Stimulated activated CD4-positive, alpha-beta T cell treated with anti-CD3 and anti-CD28 coated beads, Interleukin-1b, Interleukin-23, amount 100 ng/mL, for 24 hours (primary cell): ENCODE measurements around the gene OLIG1.

Experiments used
- DNase-seq, 4 experiments: peaks; one replicate each; pipeline ENCODE4 v3.0.0-alpha.2; 2020; ENCODE audit warnings: low read depth in 4 of 4, low spot score in 1 of 4

The OLIG1 gene

DNA sequence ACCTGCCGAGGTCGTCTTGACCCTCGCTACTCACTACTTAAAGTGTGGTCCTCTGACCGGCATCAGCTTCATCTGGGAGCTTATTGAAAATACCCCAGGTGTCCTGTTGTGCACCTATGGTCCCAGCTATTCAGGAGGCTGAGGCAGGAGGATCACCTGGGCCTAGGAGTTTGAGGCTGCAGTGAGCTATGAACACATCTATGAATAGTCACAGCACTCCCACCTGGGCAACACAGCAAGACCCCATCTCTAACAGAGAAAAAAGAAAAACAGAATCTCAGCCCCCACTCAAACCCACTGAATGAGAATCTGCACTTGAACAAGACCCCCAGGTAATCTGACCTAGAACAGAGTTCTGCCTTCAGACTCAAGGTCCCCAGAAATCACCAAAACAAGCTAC lies 8.7 kb upstream of the OLIG1 start:
- DNase-seq, result no peak

DNA sequence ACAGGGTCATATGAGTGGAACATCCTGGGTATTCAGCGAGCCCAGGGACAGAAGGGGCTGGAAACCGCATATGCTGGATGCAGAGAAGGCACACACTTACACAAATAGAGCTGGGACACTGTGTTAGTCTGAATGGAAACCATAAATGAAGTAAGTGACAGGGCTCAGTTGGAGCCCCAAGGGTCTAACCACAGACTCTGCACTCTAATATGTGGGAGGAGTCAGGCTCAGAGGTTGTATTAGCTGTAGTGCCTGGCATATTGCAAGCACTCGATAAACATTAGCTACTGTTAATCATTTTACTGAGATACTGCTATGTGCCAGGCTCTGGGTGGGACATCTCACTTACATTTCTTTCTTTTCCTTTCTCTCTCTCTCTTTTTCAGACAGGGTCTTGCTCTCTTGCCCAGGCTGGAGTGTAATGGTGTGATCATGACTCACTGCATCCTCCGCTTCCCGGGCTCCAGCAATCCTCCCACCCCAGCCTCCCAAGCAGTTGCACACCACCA lies 6.5 kb upstream of the OLIG1 start:
- no peak for DNase-seq

DNA sequence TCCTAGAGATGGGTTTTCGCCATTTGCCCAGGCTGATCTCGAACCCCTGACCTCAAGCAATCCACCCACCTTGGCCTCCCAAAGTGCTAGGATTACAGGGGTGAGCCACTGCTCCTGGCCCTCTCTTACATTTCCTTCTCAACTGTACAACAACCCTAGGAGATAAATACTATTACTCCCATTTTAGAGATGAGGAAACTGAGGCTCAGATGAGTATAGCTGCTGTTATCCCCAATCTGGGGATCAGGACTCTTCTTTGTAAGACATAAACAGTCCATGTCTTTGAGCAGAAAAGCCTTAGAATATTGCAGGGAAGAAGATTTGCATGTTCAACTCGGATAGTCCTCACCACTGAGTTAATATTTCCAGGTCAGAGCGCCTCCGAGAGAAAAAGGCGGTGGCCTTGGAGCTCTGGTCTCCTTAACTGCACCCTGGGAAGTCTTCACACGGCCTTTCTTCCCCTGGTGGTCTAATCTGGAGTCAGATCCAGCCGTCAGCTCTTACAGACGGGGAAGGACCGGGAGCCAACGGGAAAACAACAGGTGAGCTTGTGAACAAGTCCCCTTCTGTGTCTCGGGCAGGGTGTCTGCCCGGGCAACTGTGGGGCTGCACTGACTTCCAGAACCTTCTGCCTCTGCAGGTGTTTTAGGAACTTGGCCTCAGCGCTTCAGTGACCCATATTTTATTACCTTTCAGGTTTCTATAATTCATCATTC lies 5.9 kb upstream of the OLIG1 start:
- DNase-seq, result no peak

DNA sequence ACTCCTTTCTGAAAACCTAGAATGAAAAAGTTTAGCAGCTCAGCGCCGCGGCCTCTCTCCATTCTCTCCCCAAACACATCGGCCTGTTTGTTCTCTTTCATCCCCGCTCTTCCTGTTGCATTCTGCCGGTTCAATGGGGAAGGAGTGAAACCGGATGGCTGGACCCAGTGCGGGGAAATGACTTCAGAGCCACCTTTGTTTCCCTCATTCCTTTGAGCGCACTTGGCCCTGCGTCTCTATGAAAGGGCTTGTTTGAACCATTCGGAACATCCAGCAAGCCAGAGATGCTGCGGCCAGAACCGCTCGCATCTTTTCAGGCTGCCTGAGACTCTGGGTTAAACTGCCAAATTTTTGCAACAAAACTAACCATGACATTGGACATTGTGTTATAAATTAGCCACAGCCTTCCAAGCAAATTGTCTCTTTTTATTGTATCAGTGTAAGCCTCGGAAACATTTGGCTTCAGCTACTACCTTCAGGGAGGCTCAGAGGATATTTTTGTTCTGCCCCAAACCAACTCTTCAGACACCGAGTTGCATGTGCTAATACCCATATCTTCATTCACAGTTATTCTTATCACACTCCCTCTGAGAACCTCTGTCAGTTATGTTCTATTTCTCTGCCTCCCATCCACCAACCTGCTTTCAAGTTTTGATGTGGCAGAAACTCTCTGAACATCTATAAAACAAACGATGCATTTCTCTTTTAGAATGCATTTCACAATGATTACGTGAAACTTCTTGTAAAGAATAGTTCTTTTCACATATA lies 5.1 kb upstream of the OLIG1 start:
- DNase-seq, result no peak

DNA sequence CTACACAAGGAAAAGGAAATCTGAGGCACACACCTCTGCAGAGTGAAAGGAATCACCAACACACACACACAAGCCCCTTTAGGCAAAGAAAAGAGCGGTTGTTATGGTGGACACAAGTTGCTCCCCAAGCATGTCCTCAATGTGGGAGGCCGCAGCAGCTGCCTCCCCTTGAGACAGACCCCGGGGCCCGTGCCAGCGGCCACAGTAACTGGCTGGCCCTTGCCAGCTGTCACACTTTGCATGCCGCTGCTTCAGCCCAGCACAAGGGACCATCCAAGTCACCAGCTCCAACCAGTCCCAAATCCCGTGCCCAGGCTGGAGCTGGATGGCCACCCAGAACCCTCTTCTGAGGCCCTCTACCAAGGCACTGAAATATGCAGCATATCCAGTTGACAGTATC lies 2.9 kb upstream of the OLIG1 start:
- DNase-seq, result no peak

DNA sequence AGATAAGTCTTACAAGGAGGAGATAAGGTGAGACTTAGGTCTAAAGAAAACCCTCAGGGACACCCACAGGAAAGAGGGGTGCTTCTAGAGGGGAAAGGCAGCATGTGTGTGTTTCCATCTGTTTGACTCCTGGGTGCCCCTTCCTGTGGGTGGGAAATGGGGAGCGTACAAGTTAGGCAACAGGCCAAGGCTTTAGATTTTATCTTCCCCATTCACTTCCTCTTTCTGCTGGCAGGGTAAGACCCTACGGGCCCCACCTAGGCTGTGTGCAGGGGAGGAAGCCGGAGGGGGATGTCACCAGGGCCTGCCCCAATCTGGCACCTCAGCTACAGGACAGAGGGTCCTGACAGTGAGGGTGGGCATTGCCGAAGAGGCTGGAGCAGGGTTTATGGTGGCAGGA lies 2.5 kb upstream of the OLIG1 start:
- DNase-seq, result no peak

DNA sequence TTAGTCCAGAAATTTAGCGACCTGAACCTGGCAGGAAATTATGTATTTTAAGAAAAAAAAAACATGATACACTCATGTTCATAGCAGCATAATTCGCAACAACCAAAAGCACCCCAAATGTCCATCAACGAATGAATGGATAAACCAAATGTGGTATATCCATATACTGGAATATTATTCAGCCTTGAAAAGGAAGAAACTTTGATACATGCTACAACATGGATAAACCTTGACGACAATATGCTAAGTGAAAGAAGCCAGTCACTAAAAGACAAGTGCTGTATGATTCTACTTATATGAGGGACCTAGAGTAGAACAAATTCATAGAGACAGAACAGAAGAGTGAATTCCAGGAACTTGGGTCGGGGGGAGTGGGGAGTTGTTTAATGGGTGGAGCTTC lies 698 bp upstream of the OLIG1 start:
- DNase-seq, result no peak

DNA sequence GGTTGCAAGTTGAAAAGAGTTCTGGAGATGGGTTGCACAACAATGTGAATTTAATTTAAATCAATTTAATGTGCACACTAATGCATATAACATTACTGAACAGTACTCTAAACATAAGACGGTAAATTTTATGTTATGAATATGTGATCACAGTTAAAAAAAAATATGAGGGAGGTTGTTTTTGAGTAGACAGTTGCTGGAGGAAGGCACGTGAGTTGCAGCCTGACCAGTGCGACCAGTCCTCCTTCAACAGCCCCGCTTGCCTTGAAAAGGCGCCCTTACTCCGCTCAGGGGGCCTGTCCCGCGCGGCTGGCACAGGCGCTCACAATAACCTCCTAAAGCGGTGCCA lies 322 bp upstream of the OLIG1 start:
- DNase-seq, result no peak

DNA sequence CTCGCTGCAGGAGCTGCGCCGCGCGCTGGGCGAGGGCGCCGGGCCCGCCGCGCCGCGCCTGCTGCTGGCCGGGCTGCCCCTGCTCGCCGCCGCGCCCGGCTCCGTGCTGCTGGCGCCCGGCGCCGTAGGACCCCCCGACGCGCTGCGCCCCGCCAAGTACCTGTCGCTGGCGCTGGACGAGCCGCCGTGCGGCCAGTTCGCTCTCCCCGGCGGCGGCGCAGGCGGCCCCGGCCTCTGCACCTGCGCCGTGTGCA lies 730 bp downstream of the OLIG1 start:
- no peak for DNase-seq

DNA sequence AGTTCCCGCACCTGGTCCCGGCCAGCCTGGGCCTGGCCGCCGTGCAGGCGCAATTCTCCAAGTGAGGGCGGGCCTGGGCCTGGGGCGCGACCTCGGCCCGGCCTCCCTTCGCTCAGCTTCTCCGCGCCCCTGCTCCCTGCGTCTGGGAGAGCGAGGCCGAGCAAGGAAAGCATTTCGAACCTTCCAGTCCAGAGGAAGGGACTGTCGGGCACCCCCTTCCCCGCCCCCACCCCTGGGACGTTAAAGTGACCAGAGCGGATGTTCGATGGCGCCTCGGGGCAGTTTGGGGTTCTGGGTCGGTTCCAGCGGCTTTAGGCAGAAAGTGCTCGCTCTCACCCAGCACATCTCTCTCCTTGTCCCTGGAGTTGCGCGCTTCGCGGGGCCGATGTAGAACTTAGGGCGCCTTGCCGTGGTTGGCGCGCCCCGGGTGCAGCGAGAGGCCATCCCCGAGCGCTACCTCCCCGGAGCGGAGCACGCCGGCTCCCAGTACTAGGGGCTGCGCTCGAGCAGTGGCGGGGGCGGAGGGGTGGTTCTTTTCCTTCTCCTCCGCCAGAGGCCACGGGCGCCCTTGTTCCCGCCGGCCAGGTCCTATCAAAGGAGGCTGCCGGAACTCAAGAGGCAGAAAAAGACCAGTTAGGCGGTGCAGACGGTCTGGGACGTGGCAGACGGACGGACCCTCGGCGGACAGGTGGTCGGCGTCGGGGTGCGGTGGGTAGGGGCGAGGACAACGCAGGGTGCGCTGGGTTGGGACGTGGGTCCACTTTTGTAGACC lies 1.2 kb downstream of the OLIG1 start:
- DNase-seq, result peak in 1 of 4 experiments; percentile 7

DNA sequence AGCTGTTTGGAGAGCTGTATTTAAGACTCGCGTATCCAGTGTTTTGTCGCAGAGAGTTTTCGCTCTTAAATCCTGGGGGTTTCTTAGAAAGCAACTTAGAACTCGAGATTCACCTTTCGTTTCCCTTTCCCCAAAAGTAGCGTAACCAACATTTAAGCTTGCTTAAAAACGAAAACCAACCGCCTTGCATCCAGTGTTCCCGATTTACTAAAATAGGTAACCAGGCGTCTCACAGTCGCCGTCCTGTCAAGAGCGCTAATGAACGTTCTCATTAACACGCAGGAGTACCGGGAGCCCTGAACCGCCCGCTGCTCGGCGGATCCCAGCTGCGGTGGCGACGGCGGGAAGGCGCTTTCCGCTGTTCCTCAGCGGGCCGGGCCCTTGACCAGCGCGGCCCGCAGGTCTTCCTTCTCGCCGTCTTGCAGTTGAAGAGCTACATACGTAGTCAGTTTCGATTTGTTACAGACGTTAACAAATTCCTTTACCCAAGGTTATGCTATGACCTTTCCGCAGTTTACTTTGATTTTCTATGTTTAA lies 1.9 kb downstream of the OLIG1 start:
- DNase-seq, result no peak

DNA sequence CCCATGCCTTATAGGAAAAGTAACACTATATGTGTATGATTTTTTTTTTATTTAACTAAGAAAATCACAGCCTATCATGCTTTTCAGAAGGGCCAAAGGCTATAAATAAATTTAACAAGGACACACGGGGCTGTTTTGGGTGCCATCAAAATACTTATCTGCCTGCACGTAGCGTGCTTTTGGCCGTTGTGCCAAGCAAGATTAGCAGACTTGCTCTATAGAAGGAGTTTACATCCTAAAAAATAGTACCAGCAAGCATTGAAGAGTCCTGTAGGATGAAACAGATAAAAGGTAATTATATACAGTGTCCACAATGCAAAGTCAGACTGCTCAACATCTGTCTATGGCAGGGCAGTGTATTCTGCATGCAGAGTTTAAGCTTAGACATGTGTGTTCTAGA lies 3.7 kb downstream of the OLIG1 start:
- DNase-seq, result no peak

DNA sequence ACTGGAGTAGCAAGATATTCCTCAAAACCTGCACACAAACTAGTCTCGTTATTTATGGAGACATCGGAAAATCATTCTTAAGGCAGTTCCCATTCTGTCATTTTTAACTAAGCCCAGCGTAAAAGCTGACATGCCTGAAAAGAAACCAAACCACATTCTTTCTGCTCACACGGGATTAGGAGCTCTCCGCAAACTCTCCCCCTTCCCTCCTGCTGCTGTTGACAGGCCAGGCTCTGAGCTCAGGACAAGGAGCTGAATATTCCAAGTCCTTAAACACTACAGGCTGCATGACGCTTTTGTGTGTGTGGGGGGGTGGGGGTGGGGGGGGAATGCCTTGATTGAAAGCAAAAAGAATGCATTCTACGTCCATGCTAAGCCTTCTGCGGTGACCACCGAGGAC lies 5.2 kb downstream of the OLIG1 start:
- no peak for DNase-seq

DNA sequence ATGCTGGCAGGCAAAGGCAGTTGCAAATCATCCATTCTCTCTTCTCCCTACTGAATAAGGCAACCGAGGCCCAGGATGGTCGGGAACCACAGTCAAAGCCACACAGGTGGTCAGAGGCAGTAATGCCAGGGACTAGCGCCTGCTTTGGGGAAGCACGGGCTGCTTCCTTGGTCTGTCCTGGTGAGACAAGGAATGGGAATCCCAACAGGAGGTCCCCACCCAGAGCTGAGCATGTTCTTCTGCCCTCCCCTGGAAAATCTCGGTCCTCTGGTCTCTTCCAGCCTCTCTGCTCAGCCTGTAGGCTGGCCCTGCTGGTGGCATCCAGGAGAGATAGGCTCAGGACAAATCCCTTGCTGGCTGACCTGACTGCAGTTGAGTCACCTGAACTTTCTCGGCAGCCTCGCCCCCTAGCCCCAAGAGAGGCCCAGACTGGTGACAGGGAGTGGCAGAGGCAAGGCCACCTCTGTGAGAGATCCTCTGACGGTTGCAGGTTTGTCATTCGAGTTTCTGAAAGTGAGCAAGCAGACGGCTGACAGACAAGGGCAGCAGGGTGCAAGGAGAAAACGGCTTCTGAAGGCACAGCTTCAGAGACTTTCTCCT lies 5.8 kb downstream of the OLIG1 start:
- no peak for DNase-seq

DNA sequence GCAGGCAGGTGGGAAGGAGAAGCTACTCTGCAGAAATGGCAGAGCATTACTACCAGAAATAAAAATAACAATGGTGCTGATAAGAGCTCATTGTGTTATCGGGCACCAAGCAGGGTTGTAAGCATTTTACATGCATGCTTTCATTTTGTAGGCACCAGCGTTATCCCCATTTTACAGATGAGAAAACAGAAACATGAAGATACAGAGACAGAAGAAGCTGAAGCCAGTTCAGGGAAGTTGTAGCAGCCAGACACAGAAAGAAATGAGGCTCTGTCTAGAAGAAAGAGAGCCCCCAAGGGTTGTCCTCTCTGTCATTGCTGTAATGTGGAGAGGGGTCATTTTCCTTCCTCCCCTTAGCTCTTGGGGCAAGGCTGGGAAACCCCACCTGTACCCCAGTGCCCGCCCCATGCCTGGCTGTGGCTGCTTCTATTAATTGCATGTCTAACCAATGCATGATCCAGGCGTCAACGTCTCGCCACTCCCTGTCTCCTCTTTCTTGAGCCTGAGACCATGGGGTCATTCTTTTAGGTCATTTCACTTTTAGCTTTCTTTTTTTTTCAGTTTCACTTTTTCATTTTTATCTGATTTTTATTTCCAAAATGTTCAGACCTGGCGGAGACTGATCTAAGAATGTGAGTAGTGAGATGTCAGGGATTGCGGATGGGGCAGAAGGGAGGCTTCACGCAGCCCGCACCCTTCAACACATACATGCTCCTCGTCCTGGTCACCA lies 6.8 kb downstream of the OLIG1 start:
- no peak for DNase-seq

DNA sequence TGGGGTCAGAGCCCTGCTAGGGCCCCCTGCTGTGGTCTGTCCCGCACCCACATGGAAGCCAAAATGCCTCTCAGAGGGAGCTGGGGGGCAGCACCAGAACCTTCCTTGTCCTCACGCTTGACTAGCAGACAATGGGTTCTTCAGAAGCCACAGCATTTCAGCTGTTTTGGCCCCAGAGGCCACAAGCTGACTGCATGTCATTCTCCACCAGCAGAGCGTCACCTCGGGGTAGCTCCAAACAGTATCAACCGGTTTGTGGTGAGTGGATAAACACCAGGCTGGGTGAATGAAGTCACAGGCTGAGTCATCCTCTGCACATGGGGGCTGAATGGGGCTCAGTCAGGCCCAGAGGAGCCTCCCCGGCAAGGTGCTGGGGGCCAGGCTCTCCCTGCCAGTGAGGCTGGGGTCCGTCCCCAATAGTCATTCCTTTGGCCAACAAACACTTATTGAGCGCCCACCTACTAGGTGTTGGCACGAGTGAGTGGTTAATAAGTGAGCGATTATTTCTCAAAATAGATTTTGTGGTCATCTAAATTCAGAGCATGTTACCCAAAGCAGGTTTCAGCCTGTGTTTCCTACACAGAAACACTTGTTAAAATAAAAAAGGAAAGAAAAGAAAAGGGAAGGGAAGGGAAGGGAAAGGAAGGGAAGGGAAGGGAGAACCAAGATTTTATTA lies 9.1 kb downstream of the OLIG1 start:
- DNase-seq, result no peak

DNA sequence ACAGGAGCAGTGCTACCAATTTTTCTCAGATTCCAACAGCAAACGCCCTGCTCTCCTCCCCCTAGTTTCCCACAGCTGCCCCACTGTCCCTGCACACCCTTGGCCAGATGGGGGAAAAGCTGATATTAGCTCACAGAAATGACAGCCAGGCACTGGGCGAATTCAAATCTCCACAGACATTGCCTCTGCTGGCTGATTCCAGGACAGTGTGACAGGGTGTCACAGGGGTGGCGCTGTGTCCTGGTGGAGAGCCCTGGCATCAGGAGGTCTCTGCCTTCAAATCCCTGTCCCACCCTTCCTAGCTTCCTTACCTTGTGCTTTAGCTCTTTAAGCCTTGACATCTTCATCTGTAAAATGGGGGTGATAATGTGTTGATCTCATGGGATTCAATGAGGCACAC lies 10.4 kb downstream of the OLIG1 start:
- DNase-seq, result no peak

DNA sequence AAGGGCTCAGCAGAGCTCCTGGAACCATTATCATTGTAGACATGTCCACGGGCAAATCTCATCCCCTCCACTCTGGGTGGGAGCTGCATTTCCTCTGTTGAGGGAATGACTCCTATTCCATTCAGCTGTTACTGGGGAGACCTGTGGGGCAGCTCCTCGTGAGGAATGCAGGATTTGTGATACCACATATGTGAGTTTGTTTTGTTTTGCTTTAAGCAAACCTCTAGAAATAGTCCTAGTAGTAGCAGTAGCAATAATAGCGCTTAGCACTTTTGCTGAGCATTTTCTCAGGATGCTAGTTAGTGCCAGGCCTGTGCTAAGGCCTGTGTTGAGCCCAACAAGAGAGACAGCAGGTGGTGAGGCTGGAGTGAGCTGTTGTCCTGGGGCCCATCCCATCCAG lies 10.8 kb downstream of the OLIG1 start:
- DNase-seq, result no peak

DNA sequence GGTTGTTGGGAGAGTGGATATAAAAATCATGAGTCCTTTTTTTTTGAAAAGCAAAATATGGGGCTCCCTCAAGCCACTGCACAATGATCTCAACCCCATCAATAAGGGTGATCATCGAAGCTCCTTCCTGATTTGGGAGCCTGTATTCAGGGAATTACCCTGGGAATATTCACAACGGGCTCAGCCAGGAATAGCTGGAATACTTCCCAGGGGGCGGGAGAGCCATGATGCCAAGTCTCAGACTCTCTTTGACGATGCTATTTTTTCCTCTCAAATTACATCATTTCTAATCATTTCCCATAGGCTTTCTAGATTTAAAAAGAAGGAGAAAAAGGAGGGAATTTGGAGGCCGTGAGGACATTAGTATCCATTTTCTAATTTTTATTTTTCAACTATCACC lies 18.4 kb downstream of the OLIG1 start:
- DNase-seq, result no peak

DNA sequence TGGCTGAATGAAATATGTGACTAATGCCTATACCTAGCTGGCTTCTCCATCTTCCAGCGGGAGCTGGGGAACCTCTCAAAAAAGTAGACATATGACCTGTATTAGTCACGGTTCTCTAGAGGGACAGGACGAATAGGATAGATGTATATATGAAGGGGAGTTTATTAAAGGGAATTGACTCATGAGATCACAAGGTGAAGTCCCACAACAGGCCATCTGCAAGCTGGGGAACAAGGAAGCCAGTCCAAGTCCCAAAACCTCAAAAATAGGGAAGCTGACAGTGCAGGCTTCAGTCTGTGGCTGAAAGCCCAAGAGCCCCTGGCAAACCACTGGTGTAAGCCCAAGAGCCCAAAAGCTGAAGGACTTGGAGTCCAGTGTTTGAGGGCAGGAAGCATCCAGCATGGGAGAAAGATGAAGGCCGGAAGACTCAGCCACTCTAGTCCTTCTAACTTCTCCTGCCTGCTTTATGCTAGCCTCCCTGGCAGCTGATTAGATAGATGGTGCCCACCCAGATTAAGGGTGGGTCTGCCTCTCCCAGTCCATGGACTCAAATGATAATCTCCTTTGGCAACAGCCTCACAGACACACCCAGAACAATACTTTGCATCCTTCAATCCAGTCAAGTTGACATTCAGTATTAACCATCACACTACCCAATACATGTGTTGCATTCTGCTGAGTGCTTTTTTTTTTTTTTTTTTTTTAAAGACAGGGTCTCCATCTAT lies 19.6 kb downstream of the OLIG1 start:
- no peak for DNase-seq
